GM20431 (cell line): Measurements from ENCODE around the gene RAPSN.

Source experiments
- in situ Hi-C: fragments of 300-500 bp; cut with MseI, MboI; formaldehyde crosslinking; loops from one replicate; pipeline ENCODE4 v1.15.0; 2020; ENCODE audit warnings: low sequenced_read_pairs; ENCODE audit not compliant: unreplicated experiment

Gene RAPSN

DNA sequence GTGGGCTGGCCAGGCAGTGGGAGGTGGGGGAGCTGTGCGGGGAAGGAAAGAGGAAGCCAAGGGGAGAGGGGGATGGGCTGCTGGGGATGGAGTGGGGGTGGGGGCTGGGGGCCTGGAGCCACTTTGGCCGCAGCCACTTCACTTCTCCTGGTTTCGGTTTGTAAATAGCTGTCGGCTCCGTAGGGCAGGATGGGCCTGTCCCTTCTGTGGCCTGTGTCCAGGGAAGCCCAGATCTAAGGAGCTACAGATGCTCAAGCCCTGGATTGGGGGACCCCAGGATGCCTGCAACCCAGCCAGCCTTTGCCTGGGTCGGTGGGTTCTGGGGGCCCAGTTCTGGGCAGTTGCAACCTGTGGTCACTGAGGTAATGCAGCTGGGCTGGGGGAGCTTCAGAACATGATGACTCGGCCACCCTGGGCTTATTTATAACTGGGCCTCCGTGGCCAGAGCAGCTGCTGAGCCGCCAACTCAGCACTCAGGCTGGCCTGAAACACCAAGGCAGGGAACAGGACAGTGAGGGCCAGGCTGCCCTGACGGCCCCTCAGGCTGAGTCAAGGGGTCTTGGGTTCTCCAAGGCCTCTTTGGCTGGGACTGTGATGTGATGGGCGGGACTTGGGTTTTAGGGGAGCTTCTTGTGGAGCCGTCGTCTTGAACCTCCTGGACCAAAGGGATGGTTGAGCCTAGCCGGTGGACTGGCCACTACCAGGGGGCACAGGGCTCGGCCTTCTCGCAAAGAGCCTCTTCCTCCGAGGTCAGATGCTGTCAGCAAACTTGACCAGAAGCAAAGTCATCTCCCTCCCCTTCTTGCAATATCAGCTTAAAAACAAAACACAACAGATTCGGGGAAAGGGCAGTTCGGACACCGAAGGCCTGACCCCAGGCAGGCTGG is 55.5 kb downstream of the RAPSN start:
- in situ Hi-C loops = no loop called here

DNA sequence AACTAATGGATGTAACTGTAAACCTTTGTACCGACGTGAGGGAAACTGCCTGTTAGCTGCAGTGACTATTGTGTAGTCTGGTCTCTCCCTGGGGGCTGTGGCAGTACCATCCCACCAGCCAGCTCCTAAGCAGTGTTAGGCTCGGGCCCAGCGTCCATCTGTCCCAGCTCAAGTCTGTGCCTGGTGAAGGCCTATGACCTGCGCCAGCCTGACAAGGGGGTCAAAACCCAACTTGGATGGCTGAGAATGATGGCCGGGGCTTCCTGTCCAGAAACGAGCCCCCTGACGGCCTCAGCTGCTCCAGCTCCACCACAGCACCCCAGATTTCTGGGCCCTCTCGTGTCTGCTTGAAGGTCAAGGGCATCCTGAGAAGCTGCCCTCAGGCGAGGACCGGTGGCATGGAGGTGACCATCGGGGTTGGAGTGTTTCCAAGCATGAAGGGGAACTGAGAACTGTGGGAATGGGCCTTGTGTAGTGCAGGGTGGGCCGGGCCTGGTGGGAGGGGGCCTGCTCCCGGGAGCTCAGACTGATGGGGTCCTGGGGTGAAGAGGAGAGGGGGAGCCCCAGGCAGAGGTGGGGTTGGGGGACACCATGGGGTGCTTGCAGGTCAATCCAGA is 56.3 kb downstream of the RAPSN start:
- in situ Hi-C loops = no loop called here

DNA sequence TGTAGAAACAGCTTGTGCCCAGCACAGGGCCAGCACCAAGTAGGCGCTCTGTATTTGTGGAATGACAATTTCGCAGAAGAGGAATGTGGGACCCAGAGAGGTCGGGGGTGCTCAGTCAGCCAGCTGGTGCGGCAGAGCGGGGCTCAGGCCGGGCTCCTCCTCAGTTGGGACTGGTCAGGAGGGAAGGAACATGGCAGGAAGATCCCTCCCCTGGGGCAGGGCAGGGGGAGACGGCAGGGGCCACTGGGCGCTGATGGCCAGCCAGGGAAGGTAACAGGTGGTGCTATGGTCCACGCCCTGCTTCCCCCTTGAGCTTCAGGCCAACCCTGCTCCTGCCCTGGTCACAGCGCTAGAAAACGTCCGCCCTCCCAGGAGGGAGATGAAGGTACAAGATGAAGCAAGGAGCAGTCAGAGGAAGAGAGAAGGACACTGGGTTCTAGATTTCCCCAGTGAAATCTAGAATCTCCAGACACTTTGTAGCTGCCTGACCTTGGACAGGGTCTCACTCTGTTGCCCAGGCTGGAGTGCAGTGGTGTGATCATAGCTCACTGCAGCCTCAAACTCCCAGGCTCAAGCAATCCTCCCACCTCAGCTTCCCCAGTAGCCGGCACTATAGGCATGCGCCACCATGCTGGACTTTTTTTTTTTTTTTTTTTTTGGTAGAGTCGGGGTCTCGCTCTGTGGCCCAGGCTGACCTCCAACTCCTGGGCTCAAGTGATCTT is 57.1 kb downstream of the RAPSN start:
- in situ Hi-C loops = no loop called here

DNA sequence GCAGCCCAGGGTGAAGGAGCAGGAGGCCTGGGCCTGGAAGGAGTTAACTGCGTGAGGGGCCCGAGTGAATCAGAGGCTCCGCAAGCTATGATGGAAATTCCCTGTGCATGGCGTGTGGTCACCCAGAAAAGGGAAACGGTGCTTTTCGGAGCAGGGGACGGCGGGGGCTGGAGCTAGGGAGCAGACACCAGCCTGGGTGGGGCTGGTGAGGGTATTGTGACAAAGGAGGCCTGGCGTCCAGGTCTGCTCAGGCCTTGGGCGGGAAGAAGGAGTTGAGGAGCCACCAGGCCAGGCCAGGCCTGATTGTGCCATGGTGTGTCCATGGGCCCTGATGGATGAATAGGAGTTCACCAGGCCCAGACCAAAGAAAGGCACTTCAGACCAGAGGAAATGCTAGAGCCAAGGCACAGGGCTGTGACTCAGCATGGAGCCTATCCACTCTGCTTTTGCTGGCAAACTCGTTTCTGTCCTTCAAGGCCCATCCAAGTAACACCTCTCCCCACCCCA is 57.8 kb downstream of the RAPSN start:
- in situ Hi-C loops = no loop called here

DNA sequence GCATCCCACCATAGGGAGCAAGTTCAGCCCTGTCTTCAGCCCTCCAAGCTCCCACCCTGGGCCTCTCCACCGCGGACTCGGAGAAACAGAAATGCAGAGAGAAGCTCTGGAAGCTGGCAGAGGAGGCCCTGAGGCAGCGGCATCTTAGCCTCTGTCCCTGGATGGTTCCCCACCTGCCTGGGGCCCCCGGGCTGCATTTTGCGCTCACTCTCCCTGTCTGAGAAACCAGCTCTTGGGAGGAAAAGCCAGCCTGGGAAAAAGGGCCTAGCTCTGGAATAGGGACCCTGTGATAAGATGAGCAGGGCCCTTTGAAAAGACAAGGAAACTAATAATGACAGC is 58.5 kb downstream of the RAPSN start:
- in situ Hi-C loops = no loop called here

DNA sequence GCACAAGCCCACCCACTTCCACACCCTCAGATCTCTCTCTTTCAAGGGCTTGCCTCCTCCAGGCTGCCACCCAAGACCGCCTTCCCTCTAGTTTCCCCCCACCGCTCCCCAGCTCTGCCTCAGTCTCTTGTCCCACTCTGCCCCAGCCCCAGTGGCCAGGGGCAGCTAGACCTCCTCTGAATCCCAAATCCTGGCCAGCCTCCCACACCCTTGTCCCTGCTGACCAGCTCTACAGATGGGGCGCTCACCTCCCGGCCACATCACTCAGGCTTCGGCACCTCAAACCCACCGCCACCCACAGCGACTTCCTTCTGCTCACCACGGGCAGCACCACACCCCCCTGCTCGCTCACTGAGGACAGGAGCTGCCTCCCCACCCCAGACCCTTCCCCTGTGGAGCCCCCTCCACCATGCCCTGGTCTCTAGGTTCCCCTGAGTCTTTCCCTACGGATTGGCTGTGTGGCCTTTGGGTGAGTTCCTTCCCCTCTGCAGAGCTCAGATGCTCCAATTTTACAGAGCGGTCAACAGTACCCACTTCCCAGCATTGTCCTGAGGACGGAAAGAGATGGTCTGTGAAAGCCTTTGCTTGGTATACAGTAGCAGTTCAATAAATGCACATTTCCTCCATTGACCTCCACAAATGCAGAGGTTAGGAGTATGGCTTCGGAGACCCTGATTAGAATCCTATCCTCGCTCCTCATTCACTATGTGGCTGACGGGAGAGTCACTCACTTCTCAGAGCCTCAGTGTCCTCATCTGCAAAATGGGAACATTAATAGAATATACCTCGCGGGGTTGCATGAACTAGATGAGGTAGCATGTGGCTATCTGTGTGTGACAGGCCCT is 59.1 kb downstream of the RAPSN start:
- in situ Hi-C loops = no loop called here

DNA sequence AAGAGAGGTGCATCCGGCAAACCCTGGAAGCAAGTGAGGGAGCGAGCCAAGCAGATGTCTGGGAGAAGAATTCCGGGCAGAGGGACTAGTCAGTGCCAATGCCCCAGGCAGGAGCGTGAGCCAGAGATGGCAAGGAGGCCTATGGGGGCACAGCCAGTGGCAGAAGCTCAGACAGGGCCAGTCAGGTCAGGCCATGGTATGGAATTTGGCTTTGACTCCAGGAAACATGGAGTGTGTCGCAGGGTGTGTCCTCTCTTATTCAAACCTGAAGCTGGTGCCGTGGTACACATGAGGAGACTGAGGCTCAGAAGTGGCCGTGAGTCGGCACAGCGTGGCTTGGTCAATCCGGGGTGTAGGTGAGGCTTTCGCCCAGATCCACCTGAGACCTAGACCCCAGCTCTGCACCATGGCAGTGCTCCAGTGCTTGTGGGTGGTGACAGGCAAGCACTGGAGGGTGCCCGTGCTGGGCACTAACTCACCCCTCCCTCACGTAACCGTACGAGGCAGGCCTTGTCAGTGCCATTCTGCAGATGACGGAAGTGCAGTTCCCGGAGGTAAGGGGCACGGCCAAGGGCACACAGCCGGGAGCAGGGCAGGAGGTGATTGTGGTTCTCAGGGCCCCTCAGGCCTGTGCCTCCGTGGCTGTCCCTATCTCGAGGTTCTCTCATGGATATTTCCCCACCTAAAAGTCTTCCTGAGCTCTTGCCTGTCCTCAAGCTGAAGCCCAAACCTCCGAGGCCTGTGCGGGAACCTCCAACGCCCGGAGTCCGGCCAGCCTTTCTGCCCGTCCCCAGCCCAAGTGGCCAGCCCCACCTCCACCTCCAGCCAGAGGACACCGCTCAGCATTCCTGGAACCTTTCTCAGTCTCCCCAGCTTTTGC is 60.0 kb downstream of the RAPSN start:
- in situ Hi-C loops = no loop called here

DNA sequence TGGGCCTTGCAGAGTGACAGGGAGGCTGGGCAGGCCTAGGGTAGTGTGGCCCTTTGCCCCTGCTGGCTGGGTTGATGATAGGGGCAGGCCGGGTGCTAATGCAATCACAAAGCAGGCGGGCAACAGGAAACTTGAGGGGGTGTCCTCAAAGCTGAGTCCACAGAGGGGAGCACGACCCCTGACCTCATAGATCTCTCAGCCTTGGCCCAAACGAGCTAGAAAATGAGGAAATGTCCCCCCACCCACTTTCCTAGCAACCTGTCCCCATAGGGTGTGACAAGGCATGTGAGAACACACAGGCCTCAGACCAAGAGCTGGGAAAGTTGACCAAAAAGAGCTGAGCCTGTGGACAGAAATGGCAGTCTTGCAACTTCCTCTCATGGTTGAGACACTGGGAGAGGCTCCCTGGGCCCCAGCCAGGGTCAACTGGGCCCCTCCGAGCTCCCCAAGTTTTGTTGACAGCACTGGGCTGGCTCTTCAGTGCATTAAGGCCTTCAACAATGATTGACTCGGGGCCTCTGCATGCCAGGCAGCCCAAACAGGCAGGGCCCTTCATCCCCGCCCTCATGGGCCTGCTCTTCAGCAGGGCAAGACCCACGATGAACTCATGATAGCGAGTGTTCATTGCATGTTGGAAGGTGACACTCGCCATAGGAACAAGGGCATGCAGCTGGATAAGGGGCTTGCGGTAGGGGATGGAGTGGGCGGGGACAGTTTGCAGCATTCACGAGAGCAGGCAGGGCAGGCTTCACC is 60.8 kb downstream of the RAPSN start:
- in situ Hi-C loops = no loop called here
